Measurements from ENCODE around the gene SRP68. TPM values are rescaled to one million over a fixed set of nuclear protein-coding genes. Genes with fewer than 3 reads are reported as not detected.

The SRP68 gene
- total and polyA plus RNA-seq, 7 donors, result 72.4 to 141 (median 100.0) TPM

DNA sequence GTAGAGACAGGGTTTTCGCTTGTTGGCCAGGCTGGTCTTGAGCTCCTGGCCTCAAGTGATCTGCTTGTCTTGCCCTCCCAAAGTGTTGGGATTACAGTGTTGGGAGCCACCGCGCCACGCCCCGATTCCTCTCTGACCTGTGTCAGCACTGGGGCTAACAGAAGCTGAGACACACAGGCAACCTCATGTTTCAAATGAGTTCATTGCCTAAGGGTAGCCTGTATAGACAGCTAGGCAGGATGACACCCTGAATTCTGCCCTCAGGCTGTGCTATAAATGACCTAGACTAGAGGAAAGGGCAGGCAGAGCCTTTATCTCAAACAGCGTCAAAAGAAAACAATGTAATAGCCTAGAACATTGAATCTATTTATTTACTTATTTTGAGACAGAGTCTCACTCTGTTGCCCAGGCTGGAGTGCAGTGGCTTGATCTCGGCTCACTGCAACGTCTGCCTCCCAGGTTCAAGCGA, 74.0 kb downstream of the SRP68 start:
- WGBS, 3 donors, result 96 to 97% (median 96%) methylated on average over 9 of the region's 9 CpGs
- ATAC-seq (no peak), DNase-seq (peak in 1 of 2 donors; percentile 7)
- TF ChIP-seq, protein P1, sequence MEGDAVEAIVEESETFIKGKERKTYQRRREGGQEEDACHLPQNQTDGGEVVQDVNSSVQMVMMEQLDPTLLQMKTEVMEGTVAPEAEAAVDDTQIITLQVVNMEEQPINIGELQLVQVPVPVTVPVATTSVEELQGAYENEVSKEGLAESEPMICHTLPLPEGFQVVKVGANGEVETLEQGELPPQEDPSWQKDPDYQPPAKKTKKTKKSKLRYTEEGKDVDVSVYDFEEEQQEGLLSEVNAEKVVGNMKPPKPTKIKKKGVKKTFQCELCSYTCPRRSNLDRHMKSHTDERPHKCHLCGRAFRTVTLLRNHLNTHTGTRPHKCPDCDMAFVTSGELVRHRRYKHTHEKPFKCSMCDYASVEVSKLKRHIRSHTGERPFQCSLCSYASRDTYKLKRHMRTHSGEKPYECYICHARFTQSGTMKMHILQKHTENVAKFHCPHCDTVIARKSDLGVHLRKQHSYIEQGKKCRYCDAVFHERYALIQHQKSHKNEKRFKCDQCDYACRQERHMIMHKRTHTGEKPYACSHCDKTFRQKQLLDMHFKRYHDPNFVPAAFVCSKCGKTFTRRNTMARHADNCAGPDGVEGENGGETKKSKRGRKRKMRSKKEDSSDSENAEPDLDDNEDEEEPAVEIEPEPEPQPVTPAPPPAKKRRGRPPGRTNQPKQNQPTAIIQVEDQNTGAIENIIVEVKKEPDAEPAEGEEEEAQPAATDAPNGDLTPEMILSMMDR (IDR thresholded peaks at IDR 0.05), result no peak
- intact Hi-C loops (cut with DNase I), result no loop called here
- Histone ChIP-seq H3K4me3 (no peak overlapping the region), H3K9me3 (no peaks in the 10 kb centered on the region), H3K4me1 (no peaks in the 10 kb centered on the region), H3K36me3 (ENCODE audit: insufficient read depth in 1 of 2, low read depth in 1 of 2) (peaks cover 0 to 13% of the 10 kb centered on the region in 2 donors), H3K27ac (no peak overlapping the region), H3K27me3 (ENCODE audit: insufficient read depth in 3 of 3, low read length in 2 of 3) (no peaks in the 10 kb centered on the region)

DNA sequence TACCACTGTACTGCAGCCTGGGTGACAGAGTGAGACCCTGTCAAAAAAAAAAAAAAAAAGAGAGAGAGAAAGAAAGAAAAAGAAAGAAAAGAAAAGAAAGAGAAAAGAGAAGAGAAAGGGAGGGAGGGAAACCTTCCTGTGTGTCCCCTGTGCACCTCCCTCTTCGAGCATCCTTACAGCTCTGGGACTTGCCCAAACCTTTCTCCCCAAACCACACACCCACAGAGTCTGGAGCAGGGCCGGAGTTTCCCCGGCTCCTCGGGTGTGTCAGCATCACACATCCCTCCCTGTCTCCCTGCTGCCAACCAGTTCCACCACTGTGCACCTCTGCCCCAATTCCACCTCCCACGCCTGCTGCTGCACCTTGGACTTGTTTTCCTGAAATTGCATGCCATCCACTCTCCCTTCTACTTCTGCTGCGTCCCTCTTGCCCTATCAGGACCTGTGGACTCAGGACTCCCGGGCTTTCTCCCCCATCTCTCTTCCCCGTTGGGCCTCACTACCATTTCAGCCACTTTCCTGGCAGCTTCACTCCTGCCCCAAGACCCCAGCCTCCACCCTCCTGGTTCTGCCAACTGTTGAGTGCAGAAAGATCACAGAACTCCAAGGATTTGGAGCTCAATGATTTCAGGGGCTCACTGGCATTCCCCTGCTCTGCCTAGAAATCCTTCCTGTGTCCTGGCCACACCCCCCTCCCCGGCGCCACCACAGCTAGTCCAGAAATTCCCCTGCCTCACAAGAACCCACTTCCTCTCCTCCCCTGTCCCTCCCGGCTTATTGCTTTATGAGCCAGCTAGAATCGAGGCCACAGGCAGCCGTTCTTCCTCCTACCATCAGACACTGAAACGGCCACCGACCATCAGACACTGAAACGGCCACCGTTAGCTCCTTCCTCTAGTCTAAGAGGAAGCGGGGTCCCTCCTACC, 75.4 kb downstream of the SRP68 start:
- ATAC-seq (peak in 1 of 4 donors; percentile 24), DNase-seq (peak in 1 of 2 donors; percentile 49)
- no peak overlapping the region for H3K4me3 ChIP-seq
- TF ChIP-seq, protein P1 (IDR thresholded peaks at IDR 0.05), result no peak
- no peaks in the 10 kb centered on the region for H3K4me1 ChIP-seq
- WGBS, 3 donors, result 56 to 60% (median 59%) methylated on average over 18 of the region's 18 CpGs
- H3K9me3 ChIP-seq, result no peaks in the 10 kb centered on the region
- intact Hi-C loops (cut with DNase I), result no loop called here
- peaks cover 0 to 24% of the 10 kb centered on the region in 2 donors for H3K36me3 ChIP-seq (ENCODE audit: insufficient read depth in 1 of 2, low read depth in 1 of 2)
- H3K27ac ChIP-seq, result no peak overlapping the region
- H3K27me3 ChIP-seq (ENCODE audit: insufficient read depth in 3 of 3, low read length in 2 of 3), result no peaks in the 10 kb centered on the region

DNA sequence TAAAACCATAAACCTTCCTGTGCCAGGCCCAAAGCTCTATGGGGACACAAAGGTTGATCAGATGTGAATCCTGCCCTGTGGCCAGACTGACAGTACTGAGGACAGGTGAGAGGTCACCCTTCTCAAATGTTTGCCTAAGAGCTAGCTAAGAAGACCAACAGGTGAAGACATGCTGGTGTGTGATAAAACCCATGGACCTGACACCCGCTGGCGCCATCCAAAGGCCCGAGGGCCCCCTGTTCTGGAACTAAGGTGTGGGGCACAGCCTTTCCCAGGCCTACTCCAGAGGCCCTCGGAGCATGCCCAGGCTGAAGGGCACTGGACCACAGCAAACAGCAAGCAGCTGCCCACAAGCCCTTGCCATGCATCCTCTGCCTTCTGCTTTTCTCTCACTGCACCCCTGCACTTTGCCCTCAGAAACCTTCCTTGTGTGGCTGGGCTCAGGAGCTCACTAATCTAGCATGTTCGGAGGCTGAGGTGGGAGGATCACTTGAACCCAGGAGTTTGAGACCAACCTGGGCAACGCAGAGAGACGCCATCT, 76.9 kb downstream of the SRP68 start:
- Histone ChIP-seq H3K27me3 (ENCODE audit: insufficient read depth in 3 of 3, low read length in 2 of 3) (no peaks in the 10 kb centered on the region), H3K4me3 (no peak overlapping the region), H3K9me3 (no peaks in the 10 kb centered on the region), H3K4me1 (no peaks in the 10 kb centered on the region), H3K27ac (no peak overlapping the region), H3K36me3 (ENCODE audit: insufficient read depth in 1 of 2, low read depth in 1 of 2) (peaks cover 0 to 30% of the 10 kb centered on the region in 2 donors)
- intact Hi-C loops (cut with DNase I), result no loop called here
- TF ChIP-seq, protein P1 (IDR thresholded peaks at IDR 0.05), result no peak
- DNase-seq, result peak in 1 of 2 donors; percentile 1
- no peak for ATAC-seq
- WGBS, 3 donors, result 94 to 98% (median 95%) methylated on average over 7 of the region's 7 CpGs

GRCh38 chr17:75994802-75995370, 77.4 kb downstream of the SRP68 start:
- peaks cover 0 to 26% of the 10 kb centered on the region in 2 donors for H3K36me3 ChIP-seq (ENCODE audit: insufficient read depth in 1 of 2, low read depth in 1 of 2)
- WGBS, 3 donors, result 92 to 96% (median 96%) methylated on average over 5 of the region's 5 CpGs

More at GRCh38 chr17:75994802-75995370, 77.4 kb downstream of the SRP68 start:
- DNase-seq (no peak), ATAC-seq (no peak)
- H3K9me3 ChIP-seq, result no peaks in the 10 kb centered on the region
- TF ChIP-seq, protein P1 (IDR thresholded peaks at IDR 0.05), result no peak
- no peak overlapping the region for H3K4me3 ChIP-seq
- H3K27me3 ChIP-seq (ENCODE audit: insufficient read depth in 3 of 3, low read length in 2 of 3), result no peaks in the 10 kb centered on the region
- H3K27ac ChIP-seq, result no peak overlapping the region
- H3K4me1 ChIP-seq, result no peaks in the 10 kb centered on the region
- intact Hi-C loops (cut with DNase I), result no loop called here
